Common myeloid progenitor, CD34-positive (primary cell): ENCODE measurements around the gene KLF3.

Source experiments
- CTCF ChIA-PET: fragments of 350-600 bp; sonication (Branson Sonifier 250); formaldehyde crosslinking; loops from one replicate; lab custom pipeline; 2021; ENCODE audit warnings: antibody characterized with exemption; lab: Charles Lee
- POLR2A ChIA-PET: fragments of 350-600 bp; sonication (Branson Sonifier 250); formaldehyde crosslinking; loops from one replicate; lab custom pipeline; 2021; ENCODE audit warnings: antibody characterized with exemption; lab: Charles Lee
- DNase-seq, 3 donors: peaks; one replicate each; pipeline versions ENCODE4 v3.0.0 to v3.0.0-alpha.2; 2013
- H3K27ac ChIP-seq, 2 experiments: 1 replicate in 1 of 2; 2 replicates in 1 of 2; pipeline ENCODE4 v1.7.0; 2013; ENCODE audit warnings: inconsistent platforms in 2 of 2, low read length in 2 of 2, mild to moderate bottlenecking in 2 of 2, low read depth in 1 of 2, moderate library complexity in 1 of 2; ENCODE audit not compliant: severe bottlenecking in 2 of 2, insufficient read depth in 1 of 2, poor library complexity in 1 of 2
- H3K27me3 ChIP-seq, 5 experiments: replicated peaks in 2 of 5; 1 replicate in 3 of 5; 2 replicates in 2 of 5; pipeline versions ENCODE4 v1.6.1 to v1.7.0; 2013; ENCODE audit warnings: low read length in 4 of 5, mild to moderate bottlenecking in 2 of 5, moderate library complexity in 2 of 5, inconsistent platforms in 1 of 5; ENCODE audit not compliant: insufficient read depth in 5 of 5, control insufficient read depth in 4 of 5
- H3K36me3 ChIP-seq, 4 experiments: 1 replicate in 2 of 4; 2 replicates in 2 of 4; pipeline versions ENCODE4 v1.6.1 to v1.7.0; 2013; ENCODE audit warnings: low read length in 3 of 4, control low read depth in 1 of 4, mild to moderate bottlenecking in 1 of 4; ENCODE audit not compliant: control insufficient read depth in 4 of 4, insufficient read depth in 4 of 4
- H3K4me1 ChIP-seq, 4 experiments: 1 replicate in 3 of 4; 2 replicates in 1 of 4; pipeline versions ENCODE4 v1.6.1 to v1.7.1; 2013; ENCODE audit warnings: low read length in 3 of 4, mild to moderate bottlenecking in 3 of 4, control low read depth in 1 of 4, inconsistent platforms in 1 of 4, moderate library complexity in 1 of 4; ENCODE audit not compliant: control insufficient read depth in 4 of 4, insufficient read depth in 4 of 4; ENCODE audit errors: control extremely low read depth in 1 of 4
- H3K4me3 ChIP-seq, 7 experiments: 1 replicate in 4 of 7; 2 replicates in 3 of 7; pipeline versions ENCODE4 v1.5.1 to v1.7.0; 2013; ENCODE audit warnings: mild to moderate bottlenecking in 7 of 7, low read length in 6 of 7, moderate library complexity in 6 of 7, inconsistent platforms in 2 of 7, low read depth in 2 of 7, control low read depth in 1 of 7; ENCODE audit not compliant: insufficient read depth in 4 of 7, control insufficient read depth in 1 of 7; ENCODE audit errors: extremely low read depth in 1 of 7
- H3K9me3 ChIP-seq, 5 experiments: 1 replicate in 4 of 5; 2 replicates in 1 of 5; pipeline versions ENCODE4 v1.6.1 to v1.7.1; 2013; ENCODE audit warnings: low read length in 4 of 5, mild to moderate bottlenecking in 2 of 5, inconsistent platforms in 1 of 5, low read depth in 1 of 5, moderate library complexity in 1 of 5; ENCODE audit not compliant: control insufficient read depth in 4 of 5, insufficient read depth in 2 of 5; ENCODE audit errors: control extremely low read depth in 1 of 5
- WGBS: methylation state at CpG from one replicate; pipeline ENCODE4 v1.1.5; 2013; ENCODE audit not compliant: insufficient coverage; 5-methylcytosine and 5-hydroxymethylcytosine counted together

Gene KLF3

DNA sequence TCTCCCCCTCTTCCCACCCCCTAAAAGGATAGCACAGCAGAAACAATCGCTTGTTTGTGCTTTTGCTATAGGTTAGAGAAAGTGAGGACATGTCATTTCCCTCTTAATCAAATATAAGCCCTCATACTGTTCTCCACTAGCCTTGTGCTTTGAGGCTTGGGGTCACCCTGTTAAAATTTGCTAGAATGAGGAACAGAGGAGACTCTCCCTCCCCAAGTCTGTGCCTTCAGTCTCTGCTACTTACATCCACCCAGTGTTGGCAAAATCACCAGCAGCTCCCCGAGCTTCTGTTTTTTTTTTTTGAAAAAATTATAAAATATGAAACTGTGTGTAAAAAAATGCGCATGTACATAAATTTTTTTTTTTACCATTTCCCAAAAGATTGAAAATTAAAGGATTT is 19.3 kb downstream of the KLF3 start:
- ChIA-PET POLR2A (interaction anchor here (0.6 kb wide), 1 partner anchor 282 kb away, joined by 3 read pairs; no protein-coding TSS in a partner anchor), CTCF (interaction anchor here (0.9 to 2.7 kb wide), 3 partner anchors 8 to 504 kb away, joined by 3 to 13 read pairs (median 3); no protein-coding TSS in a partner anchor)
- Histone ChIP-seq H3K27me3 (no peaks in the 10 kb centered on the region), H3K36me3 (peaks cover 16 to 53% (median 38%) of the 10 kb centered on the region in 4 experiments), H3K9me3 (no peaks in the 10 kb centered on the region), H3K27ac (no peak overlapping the region), H3K4me3 (no peak overlapping the region), H3K4me1 (peaks cover 0 to 12% (median 7%) of the 10 kb centered on the region in 4 experiments)
- peak in 2 of 3 donors; percentile 53 to 59 for DNase-seq
- no CpG with 5 or more reads among the region's 3 CpGs for WGBS

- Histone ChIP-seq H3K36me3 (peaks cover 26 to 57% (median 44%) of the 10 kb centered on the region in 4 experiments), H3K9me3 (no peaks in the 10 kb centered on the region), H3K27ac (no peak overlapping the region), H3K4me3 (no peak overlapping the region), H3K27me3 (no peaks in the 10 kb centered on the region), H3K4me1 (peaks cover 0 to 12% (median 7%) of the 10 kb centered on the region in 4 experiments)
- whole genome bisulfite sequencing: 80% methylated on average over 2 of the region's 2 CpGs
- CTCF ChIA-PET: interaction anchor here (0.9 to 2.7 kb wide), 2 partner anchors 9 to 505 kb away, joined by 3 to 13 read pairs; no protein-coding TSS in a partner anchor
- DNase-seq: no peak
- POLR2A ChIA-PET: no interaction called here
Measured at GRCh38 chr4:38684271-38684670, 20.3 kb downstream of the KLF3 start.

- ChIA-PET CTCF (interaction anchor here (0.9 to 2.7 kb wide), 2 partner anchors 506 to 594 kb away, joined by 3 to 13 read pairs; no protein-coding TSS in a partner anchor), POLR2A (no interaction called here)
Measured at GRCh38 chr4:38684951-38685844, 21.2 kb downstream of the KLF3 start.

DNA sequence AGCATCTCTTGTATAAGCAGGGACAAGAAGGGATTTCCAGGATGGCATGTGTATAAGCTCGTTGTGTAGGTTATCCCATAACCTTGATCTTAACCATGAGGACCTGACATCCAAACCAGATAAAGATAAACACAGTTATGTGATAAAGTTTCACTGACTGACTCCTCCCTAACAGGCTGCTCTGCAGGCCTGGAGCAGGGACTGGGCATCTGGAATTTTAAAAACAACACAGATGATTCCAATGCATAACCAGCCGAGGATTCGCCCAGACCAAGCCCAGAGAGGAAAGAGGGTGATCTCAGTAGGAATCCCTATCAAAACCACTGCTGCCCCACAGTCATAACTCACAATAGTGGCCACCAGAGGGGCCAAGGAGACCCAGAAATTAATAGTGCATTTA is 22.7 kb downstream of the KLF3 start:
- CTCF ChIA-PET: interaction anchor here (1.1 to 1.2 kb wide), 3 partner anchors 10 to 624 kb away, joined by 3 to 4 read pairs (median 3); no protein-coding TSS in a partner anchor
- H3K27me3 ChIP-seq: no peaks in the 10 kb centered on the region
- POLR2A ChIA-PET: no interaction called here
- H3K36me3 ChIP-seq: peaks cover 36 to 69% (median 54%) of the 10 kb centered on the region in 4 experiments
- H3K27ac ChIP-seq: no peak overlapping the region
- no peak for DNase-seq
- H3K4me3 ChIP-seq: no peak overlapping the region
- 100% methylated on average over 3 of the region's 3 CpGs for WGBS
- H3K9me3 ChIP-seq: no peaks in the 10 kb centered on the region
- H3K4me1 ChIP-seq: peaks cover 0 to 12% (median 7%) of the 10 kb centered on the region in 4 experiments

More at GRCh38 chr4:38684951-38685844, 21.2 kb downstream of the KLF3 start:
- H3K27me3 ChIP-seq: no peaks in the 10 kb centered on the region
- peaks cover 0 to 12% (median 7%) of the 10 kb centered on the region in 4 experiments for H3K4me1 ChIP-seq
- WGBS: 97% methylated on average over 5 of the region's 8 CpGs
- no peaks in the 10 kb centered on the region for H3K9me3 ChIP-seq
- H3K27ac ChIP-seq: no peak overlapping the region
- DNase-seq: no peak
- no peak overlapping the region for H3K4me3 ChIP-seq
- H3K36me3 ChIP-seq: peaks cover 35 to 66% (median 51%) of the 10 kb centered on the region in 4 experiments

- Histone ChIP-seq H3K36me3 (peaks cover 41 to 72% (median 56%) of the 10 kb centered on the region in 4 experiments), H3K9me3 (no peaks in the 10 kb centered on the region), H3K27me3 (no peaks in the 10 kb centered on the region), H3K4me3 (no peak overlapping the region), H3K27ac (no peak overlapping the region), H3K4me1 (peaks cover 0 to 9% (median 5%) of the 10 kb centered on the region in 4 experiments)
- WGBS: 100% methylated on average over 3 of the region's 4 CpGs
- ChIA-PET POLR2A (no interaction called here), CTCF (interaction anchor here (0.9 to 1.2 kb wide), 5 partner anchors 9 to 625 kb away, joined by 3 to 4 read pairs (median 3); no protein-coding TSS in a partner anchor)
- DNase-seq: no peak
Measured at GRCh38 chr4:38687571-38688011, 23.6 kb downstream of the KLF3 start.

DNA sequence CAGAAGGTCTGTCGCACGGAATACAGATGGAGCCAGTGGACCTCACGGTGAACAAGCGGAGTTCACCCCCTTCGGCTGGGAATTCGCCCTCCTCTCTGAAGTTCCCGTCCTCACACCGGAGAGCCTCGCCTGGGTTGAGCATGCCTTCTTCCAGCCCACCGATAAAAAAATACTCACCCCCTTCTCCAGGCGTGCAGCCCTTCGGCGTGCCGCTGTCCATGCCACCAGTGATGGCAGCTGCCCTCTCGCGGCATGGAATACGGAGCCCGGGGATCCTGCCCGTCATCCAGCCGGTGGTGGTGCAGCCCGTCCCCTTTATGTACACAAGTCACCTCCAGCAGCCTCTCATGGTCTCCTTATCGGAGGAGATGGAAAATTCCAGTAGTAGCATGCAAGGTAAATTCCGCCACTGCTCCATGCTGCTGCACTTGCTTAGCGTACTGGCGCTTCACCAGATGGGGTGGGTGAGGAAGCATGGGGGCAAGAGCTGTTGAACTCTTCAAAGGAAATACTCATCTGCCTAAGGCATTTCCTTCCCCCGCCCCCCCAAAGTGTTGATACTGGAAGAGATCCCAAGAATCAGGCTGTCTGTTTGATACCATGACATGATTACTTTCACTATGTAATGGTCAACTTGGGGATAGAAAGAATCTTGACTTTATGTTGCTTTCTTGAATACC is 24.8 kb downstream of the KLF3 start:
- Histone ChIP-seq H3K4me3 (no peak overlapping the region), H3K27ac (no peak overlapping the region), H3K27me3 (no peaks in the 10 kb centered on the region), H3K36me3 (peaks cover 43 to 76% (median 59%) of the 10 kb centered on the region in 4 experiments), H3K4me1 (no peaks in the 10 kb centered on the region), H3K9me3 (no peaks in the 10 kb centered on the region)
- WGBS: over 99% methylated on average over 19 of the region's 26 CpGs
- ChIA-PET POLR2A (no interaction called here), CTCF (interaction anchor here (1.0 to 1.2 kb wide), 4 partner anchors 10 to 595 kb away, joined by 3 to 4 read pairs (median 4); no protein-coding TSS in a partner anchor)
- DNase-seq: no peak
